Upper lobe of right lung (tissue), 1 donor: ENCODE measurements around the gene ZNF622. TPM values are rescaled to one million over a fixed set of nuclear protein-coding genes. Genes with fewer than 3 reads are reported as not detected.
A peak's percentile ranks its signal among the peaks of the same experiment; 100 is the strongest.

Source experiments
- ATAC-seq: fragments of 200-7000 bp; cut with Tn5 transposase; one replicate; pipeline ENCODE4 v1.9.1; 2020; ENCODE audit warnings: mild to moderate bottlenecking, moderate library complexity
- DNase-seq: peaks from one replicate; pipeline ENCODE4 v3.0.0-alpha.2; 2020
- H3K27ac ChIP-seq: fragments of 200-600 bp; one replicate; pipeline ENCODE4 v1.8.0; 2022
- H3K27me3 ChIP-seq: fragments of 200-600 bp; one replicate; pipeline ENCODE4 v1.8.0; 2022; ENCODE audit warnings: mild to moderate bottlenecking
- H3K36me3 ChIP-seq: fragments of 200-600 bp; one replicate; pipeline ENCODE4 v1.8.0; 2022
- H3K4me1 ChIP-seq: fragments of 200-600 bp; one replicate; pipeline ENCODE4 v1.8.0; 2022
- H3K4me3 ChIP-seq: fragments of 200-600 bp; one replicate; pipeline ENCODE4 v1.8.0; 2022; ENCODE audit warnings: mild to moderate bottlenecking
- H3K9me3 ChIP-seq: fragments of 200-600 bp; one replicate; pipeline ENCODE4 v1.8.0; 2022
- intact Hi-C: fragments of 100-400 bp; cut with DNase I; formaldehyde crosslinking; loops from one replicate; pipeline ENCODE4 v1.11.0; 2022
- total RNA-seq: library from RNA; stranded (reverse); fragmentation: NEBNext Ultra II Directional; extraction: Animal tissue kit (Norgen Biotek cat#: 25700); gene quantifications from one replicate; pipeline ENCODE4 v1.2.1, GENCODE V29; 2021
- TF ChIP-seq, protein P1 (sequence below): fragments of 200-600 bp; IDR thresholded peaks from one replicate; pipeline ENCODE4 v1.8.0; 2022; ENCODE audit warnings: antibody characterized with exemption
- donor health status: DM: no; HTN: yes; CAD: no; lungs with severe emphysema.

ZNF622 gene
- total RNA-seq, 1 donor from 2014 or later = 28.0 TPM

DNA sequence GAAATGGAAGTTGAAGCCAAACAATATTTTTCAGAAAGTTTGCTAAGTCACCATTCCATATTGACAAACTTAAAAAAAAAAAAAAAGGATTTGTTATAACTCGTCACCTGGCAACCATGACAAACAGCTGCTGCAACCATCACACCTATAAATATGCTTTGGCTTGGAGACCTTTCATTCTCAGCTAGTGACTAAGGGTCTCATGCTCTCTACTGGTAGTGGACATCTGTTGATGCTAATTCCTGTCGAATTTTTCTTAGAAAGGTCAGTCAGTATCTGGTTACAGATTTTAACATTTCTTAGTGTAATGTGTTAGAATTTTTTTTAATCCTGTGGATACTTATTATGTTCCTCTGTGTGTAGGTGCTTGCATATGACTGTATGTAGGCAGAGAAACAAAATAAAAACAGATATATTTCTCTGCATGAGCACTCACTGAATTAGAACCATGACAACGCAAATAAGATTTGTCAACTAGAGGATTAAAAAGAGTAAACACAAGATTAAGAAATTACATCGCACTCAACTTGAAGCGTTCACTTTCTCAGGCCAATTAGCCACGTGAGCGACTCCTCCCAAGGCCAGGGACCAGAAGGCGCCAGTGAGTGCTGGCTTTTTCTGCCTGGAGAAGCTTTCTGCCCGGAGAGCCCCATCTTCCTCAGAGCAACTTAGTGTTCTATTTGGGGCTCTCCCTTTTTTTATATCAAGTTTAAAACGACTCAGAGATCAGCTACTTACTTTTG, 27.0 kb upstream of the ZNF622 start:
- TF ChIP-seq, protein P1, sequence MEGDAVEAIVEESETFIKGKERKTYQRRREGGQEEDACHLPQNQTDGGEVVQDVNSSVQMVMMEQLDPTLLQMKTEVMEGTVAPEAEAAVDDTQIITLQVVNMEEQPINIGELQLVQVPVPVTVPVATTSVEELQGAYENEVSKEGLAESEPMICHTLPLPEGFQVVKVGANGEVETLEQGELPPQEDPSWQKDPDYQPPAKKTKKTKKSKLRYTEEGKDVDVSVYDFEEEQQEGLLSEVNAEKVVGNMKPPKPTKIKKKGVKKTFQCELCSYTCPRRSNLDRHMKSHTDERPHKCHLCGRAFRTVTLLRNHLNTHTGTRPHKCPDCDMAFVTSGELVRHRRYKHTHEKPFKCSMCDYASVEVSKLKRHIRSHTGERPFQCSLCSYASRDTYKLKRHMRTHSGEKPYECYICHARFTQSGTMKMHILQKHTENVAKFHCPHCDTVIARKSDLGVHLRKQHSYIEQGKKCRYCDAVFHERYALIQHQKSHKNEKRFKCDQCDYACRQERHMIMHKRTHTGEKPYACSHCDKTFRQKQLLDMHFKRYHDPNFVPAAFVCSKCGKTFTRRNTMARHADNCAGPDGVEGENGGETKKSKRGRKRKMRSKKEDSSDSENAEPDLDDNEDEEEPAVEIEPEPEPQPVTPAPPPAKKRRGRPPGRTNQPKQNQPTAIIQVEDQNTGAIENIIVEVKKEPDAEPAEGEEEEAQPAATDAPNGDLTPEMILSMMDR = no peak
- no peak for DNase-seq
- Histone ChIP-seq H3K36me3 (no peaks in the 10 kb centered on the region), H3K4me1 (no peaks in the 10 kb centered on the region), H3K9me3 (peaks cover 7% of the 10 kb centered on the region), H3K4me3 (no peak overlapping the region), H3K27me3 (no peaks in the 10 kb centered on the region), H3K27ac (peak overlapping the region; percentile 31)
- intact Hi-C loops = no loop called here
- peak; percentile 68 for ATAC-seq

DNA sequence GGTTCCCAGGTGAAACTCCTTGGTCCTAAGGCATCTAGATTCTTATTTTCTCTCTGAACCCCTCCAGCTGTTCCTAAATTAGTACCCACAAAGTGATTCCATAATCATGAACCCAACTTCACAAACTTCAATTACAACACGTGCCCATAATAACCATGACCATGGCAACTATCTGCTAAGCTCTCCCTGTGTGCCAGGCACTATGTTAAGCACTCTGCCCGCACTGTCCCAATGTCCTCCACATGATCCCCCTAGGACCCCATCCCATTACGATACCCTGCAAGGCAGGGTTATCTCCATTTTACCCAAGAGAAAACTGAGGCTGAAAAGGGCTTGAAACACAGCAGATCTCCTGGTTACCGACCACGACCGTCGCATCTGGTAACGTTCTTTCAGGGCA, 25.3 kb upstream of the ZNF622 start:
- Histone ChIP-seq H3K27ac (no peak overlapping the region), H3K4me3 (no peak overlapping the region), H3K9me3 (peaks cover 7% of the 10 kb centered on the region), H3K4me1 (no peaks in the 10 kb centered on the region), H3K36me3 (no peaks in the 10 kb centered on the region), H3K27me3 (no peaks in the 10 kb centered on the region)
- intact Hi-C loops = no loop called here
- no peak for ATAC-seq
- no peak for DNase-seq
- TF ChIP-seq, protein P1 = no peak

DNA sequence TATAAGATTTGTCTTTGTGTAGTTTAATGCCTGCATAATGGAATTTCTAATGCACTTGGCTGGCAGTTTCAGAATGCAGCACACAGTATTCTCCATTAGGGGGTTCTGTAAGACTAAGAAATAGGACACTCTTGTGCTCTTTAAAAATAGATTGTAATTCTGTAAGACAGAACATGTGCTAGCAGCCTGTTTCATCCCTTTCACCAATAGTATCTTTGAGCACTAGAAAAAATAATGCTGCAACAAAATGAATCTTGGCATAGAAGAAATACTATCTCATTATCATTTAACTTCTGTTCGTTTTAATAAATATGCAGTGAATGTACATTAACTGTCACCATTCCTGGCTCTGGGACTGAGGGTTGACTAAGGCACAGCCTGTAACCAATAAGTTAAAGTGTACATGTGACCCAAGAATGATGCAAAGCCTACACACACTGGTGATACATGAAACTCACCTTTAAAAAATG, 23.8 kb upstream of the ZNF622 start:
- peak; percentile 76 for ATAC-seq
- Histone ChIP-seq H3K27me3 (no peaks in the 10 kb centered on the region), H3K4me3 (no peak overlapping the region), H3K27ac (no peak overlapping the region), H3K9me3 (peaks cover 1% of the 10 kb centered on the region), H3K4me1 (no peaks in the 10 kb centered on the region), H3K36me3 (no peaks in the 10 kb centered on the region)
- intact Hi-C loops = loop anchor here (10.0 kb wide), 1 partner anchor 65 kb away; no protein-coding TSS in a partner anchor
- TF ChIP-seq, protein P1 = peak; percentile 70
- DNase-seq = no peak

GRCh38 chr5:16487456-16487855, 21.9 kb upstream of the ZNF622 start:
- ATAC-seq = no peak
- DNase-seq = no peak
- no peaks in the 10 kb centered on the region for H3K4me1 ChIP-seq
- no peak overlapping the region for H3K27ac ChIP-seq
- intact Hi-C loops = loop anchor here (10.0 kb wide), 1 partner anchor 67 kb away; no protein-coding TSS in a partner anchor
- no peaks in the 10 kb centered on the region for H3K36me3 ChIP-seq
- TF ChIP-seq, protein P1 = no peak
- H3K9me3 ChIP-seq = no peaks in the 10 kb centered on the region
- no peak overlapping the region for H3K4me3 ChIP-seq
- no peaks in the 10 kb centered on the region for H3K27me3 ChIP-seq

DNA sequence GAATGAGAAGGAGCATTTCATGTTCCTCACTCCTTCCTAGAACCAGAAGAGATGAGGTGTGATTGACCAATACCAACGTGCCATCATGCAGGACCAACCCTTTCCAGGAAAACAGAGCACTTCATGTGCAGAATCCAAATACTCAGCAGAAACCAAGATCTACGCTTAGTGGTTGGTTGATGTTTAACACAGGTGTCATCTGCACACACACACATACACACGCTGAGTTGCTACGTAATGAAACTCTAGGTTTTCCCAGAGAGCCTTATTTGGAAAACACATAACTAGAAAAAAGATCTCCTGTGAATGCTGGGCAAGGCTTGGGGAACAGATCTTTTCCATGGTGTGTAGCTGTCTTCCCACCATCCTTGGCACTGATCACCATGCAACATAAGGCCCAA, 21.1 kb upstream of the ZNF622 start:
- DNase-seq = no peak
- no peak overlapping the region for H3K4me3 ChIP-seq
- no peak overlapping the region for H3K27ac ChIP-seq
- ATAC-seq = peak; percentile 64
- TF ChIP-seq, protein P1 = no peak
- H3K27me3 ChIP-seq = no peaks in the 10 kb centered on the region
- intact Hi-C loops = loop anchor here (10.0 kb wide), 1 partner anchor 68 kb away; no protein-coding TSS in a partner anchor
- H3K4me1 ChIP-seq = no peaks in the 10 kb centered on the region
- no peaks in the 10 kb centered on the region for H3K36me3 ChIP-seq
- H3K9me3 ChIP-seq = no peaks in the 10 kb centered on the region
